ENCODE results near the gene SPINK6.

The SPINK6 gene

DNA sequence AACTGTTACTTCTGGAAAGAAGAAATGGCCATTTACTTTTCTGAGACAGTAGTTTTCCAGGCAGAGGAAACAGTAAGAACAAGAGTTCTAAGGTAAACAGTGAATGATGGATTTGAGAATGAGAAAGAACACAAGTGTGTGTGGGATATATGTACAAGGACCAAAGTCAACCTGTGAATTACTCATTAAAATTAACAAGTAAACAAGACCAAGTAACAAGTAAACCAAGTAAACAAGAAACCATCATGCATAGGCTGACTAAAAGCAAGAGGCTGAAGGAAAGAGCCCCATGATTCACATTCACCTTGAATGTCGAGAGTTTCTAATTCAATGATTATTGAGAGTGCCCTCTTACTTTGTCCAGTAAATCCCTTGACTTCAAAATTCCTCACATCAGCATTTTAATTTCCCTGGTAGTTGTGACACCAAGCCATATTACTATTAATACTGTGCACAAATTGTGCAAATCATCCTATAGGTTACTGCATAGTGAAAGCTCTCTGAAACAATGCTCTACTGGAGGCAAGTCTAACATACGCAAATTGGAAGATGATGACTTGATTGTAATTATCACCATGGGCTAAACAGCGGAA, 25.6 kb downstream of the SPINK6 start:
- Histone ChIP-seq H2AFZ (no peak overlapping the region), H3K79me2 (no peaks in the 10 kb centered on the region), H3K9me3 (ENCODE audit: control insufficient read depth, low read length) (no peaks in the 10 kb centered on the region), H3K27me3 (ENCODE audit: control insufficient read depth, insufficient read depth, low read length) (no peaks in the 10 kb centered on the region), H3K4me3 (ENCODE audit: low read depth, low read length) (no peak overlapping the region), H3K36me3 (ENCODE audit: control insufficient read depth, insufficient read depth, low read length) (no peaks in the 10 kb centered on the region), H3K9ac (no peak overlapping the region), H3K4me1 (no peaks in the 10 kb centered on the region), H3K27ac (no peak overlapping the region), H3K4me2 (ENCODE audit: low read length) (no peak overlapping the region)
- no peak for TF ChIP-seq CTCF (IDR thresholded peaks at IDR 0.05)

DNA sequence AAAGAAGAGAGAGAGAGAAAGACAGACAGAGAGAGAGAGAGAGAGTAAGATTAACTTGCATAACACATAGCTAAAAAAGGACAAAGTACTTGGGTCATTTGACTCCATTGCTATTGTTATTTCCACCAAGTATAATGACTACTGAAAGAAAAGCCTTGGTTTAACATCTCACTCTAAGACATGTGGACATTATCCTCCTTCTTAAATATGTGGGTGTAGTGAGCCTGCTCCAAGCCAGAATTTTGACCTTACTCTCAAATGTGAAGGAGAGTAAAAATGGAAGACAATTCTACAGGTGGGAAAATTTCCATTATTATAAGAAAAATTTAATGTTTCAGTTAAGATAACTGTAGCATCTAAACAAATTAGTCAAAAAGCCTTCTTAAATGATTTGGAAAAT, 27.0 kb downstream of the SPINK6 start:
- Histone ChIP-seq H3K9ac (no peak overlapping the region), H3K36me3 (ENCODE audit: control insufficient read depth, insufficient read depth, low read length) (no peaks in the 10 kb centered on the region), H3K79me2 (no peaks in the 10 kb centered on the region), H3K4me2 (ENCODE audit: low read length) (no peak overlapping the region), H3K27me3 (ENCODE audit: control insufficient read depth, insufficient read depth, low read length) (no peaks in the 10 kb centered on the region), H3K27ac (no peak overlapping the region), H3K4me1 (no peaks in the 10 kb centered on the region), H2AFZ (no peak overlapping the region), H3K9me3 (ENCODE audit: control insufficient read depth, low read length) (no peaks in the 10 kb centered on the region), H3K4me3 (ENCODE audit: low read depth, low read length) (no peak overlapping the region)
- no peak for TF ChIP-seq CTCF (IDR thresholded peaks at IDR 0.05)

DNA sequence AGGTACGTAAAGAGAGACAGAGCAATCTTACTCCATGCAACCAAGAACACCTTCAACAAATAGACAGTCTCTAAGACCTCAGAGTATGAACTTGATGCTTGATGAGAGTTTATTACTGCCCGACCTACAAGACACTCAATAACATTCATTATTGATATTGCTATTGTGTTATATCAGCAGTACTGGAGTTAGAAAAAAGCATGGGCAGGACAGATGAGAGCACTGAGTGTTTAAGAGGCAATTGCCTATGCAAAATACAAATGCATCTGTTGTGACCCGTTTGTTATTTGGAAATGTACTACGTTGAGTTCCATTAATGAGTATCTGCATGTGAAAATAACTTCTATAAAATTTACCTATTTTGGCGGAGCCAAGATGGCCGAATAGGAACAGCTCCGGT, 27.4 kb downstream of the SPINK6 start:
- H3K4me3 ChIP-seq (ENCODE audit: low read depth, low read length): no peak overlapping the region
- H2AFZ ChIP-seq: no peak overlapping the region
- no peaks in the 10 kb centered on the region for H3K4me1 ChIP-seq
- H3K79me2 ChIP-seq: no peaks in the 10 kb centered on the region
- H3K4me2 ChIP-seq (ENCODE audit: low read length): no peak overlapping the region
- no peak for TF ChIP-seq CTCF (IDR thresholded peaks at IDR 0.05)
- H3K9ac ChIP-seq: no peak overlapping the region
- no peaks in the 10 kb centered on the region for H3K9me3 ChIP-seq (ENCODE audit: control insufficient read depth, low read length)
- H3K27me3 ChIP-seq (ENCODE audit: control insufficient read depth, insufficient read depth, low read length): no peaks in the 10 kb centered on the region
- H3K27ac ChIP-seq: no peak overlapping the region
- no peaks in the 10 kb centered on the region for H3K36me3 ChIP-seq (ENCODE audit: control insufficient read depth, insufficient read depth, low read length)

GRCh38 chr5:148237785-148238417, 35.1 kb downstream of the SPINK6 start:
- no peaks in the 10 kb centered on the region for H3K4me1 ChIP-seq
- no peaks in the 10 kb centered on the region for H3K79me2 ChIP-seq
- H3K36me3 ChIP-seq (ENCODE audit: control insufficient read depth, insufficient read depth, low read length): no peaks in the 10 kb centered on the region
- no peak overlapping the region for H3K9ac ChIP-seq
- no peak for TF ChIP-seq CTCF (IDR thresholded peaks at IDR 0.05)
- no peak overlapping the region for H3K27ac ChIP-seq
- no peak overlapping the region for H2AFZ ChIP-seq
- H3K27me3 ChIP-seq (ENCODE audit: control insufficient read depth, insufficient read depth, low read length): no peaks in the 10 kb centered on the region
- no peak overlapping the region for H3K4me3 ChIP-seq (ENCODE audit: low read depth, low read length)
- no peaks in the 10 kb centered on the region for H3K9me3 ChIP-seq (ENCODE audit: control insufficient read depth, low read length)
- H3K4me2 ChIP-seq (ENCODE audit: low read length): no peak overlapping the region

GRCh38 chr5:148238418-148238794, 35.6 kb downstream of the SPINK6 start, which contains the start of gene MARCOL:
Gene MARCOL, plus strand, starts transcription at chr5:148238525. Its CDS starts 73 bp downstream, at chr5:148238598.
- Histone ChIP-seq H3K4me3 (ENCODE audit: low read depth, low read length) (no peak within 1 kb of the TSS), H3K4me1 (no peaks in the 10 kb centered on the region), H3K36me3 (ENCODE audit: control insufficient read depth, insufficient read depth, low read length) (no peaks in the 10 kb centered on the region), H3K9me3 (ENCODE audit: control insufficient read depth, low read length) (no peaks in the 10 kb centered on the region), H2AFZ (no peak within 1 kb of the TSS), H3K79me2 (no peaks in the 10 kb centered on the region), H3K9ac (no peak within 1 kb of the TSS), H3K27ac (no peak within 1 kb of the TSS), H3K27me3 (ENCODE audit: control insufficient read depth, insufficient read depth, low read length) (no peaks in the 10 kb centered on the region), H3K4me2 (ENCODE audit: low read length) (no peak within 1 kb of the TSS)
- TF ChIP-seq CTCF (IDR thresholded peaks at IDR 0.05): no peak

Data from parathyroid adenoma (tissue), 2 donors.